ENCODE measurements around the gene BMP8A. TPM values are rescaled to one million over a fixed set of nuclear protein-coding genes. Genes with fewer than 3 reads are reported as not detected.
"Not testable (repeated sequence)": the region's sequence is repeated elsewhere in the genome, so short reads cannot be mapped to it uniquely, and the experiment has no call there.

BMP8A gene
- total and polyA plus RNA-seq, 4 donors, result 3.0 to 5.0 (median 4.1) TPM

GRCh38 chr1:39458991-39459390, 32.4 kb upstream of the BMP8A start:
- DNase-seq (ENCODE audit: low read depth in 4 of 6, low spot score in 6 of 6), result no peak
- Histone ChIP-seq H3K27me3 (ENCODE audit: control insufficient read depth, insufficient read depth, low read length) (no peaks in the 10 kb centered on the region), H3K36me3 (ENCODE audit: control insufficient read depth, insufficient read depth, low read length) (peaks cover 81% of the 10 kb centered on the region), H3K4me1 (ENCODE audit: control insufficient read depth, insufficient read depth, low read length) (no peaks in the 10 kb centered on the region), H3K27ac (ENCODE audit: low read depth, low read length) (no peak overlapping the region), H3K9me3 (ENCODE audit: control insufficient read depth, insufficient read depth, low read length) (no peaks in the 10 kb centered on the region), H3K4me3 (ENCODE audit: low read depth, low read length) (no peak overlapping the region)
- WGBS (ENCODE audit: insufficient coverage), result 80% methylated on average over 1 of the region's 4 CpGs

GRCh38 chr1:39462074-39462473, 29.4 kb upstream of the BMP8A start:
- H3K9me3 ChIP-seq (ENCODE audit: control insufficient read depth, insufficient read depth, low read length), result no peaks in the 10 kb centered on the region
- H3K36me3 ChIP-seq (ENCODE audit: control insufficient read depth, insufficient read depth, low read length), result peaks cover 67% of the 10 kb centered on the region
- no peak overlapping the region for H3K27ac ChIP-seq (ENCODE audit: low read depth, low read length)
- WGBS (ENCODE audit: insufficient coverage), result 57% methylated on average over 1 of the region's 1 CpG
- no peaks in the 10 kb centered on the region for H3K27me3 ChIP-seq (ENCODE audit: control insufficient read depth, insufficient read depth, low read length)
- H3K4me3 ChIP-seq (ENCODE audit: low read depth, low read length), result no peak overlapping the region
- DNase-seq (ENCODE audit: low read depth in 4 of 6, low spot score in 6 of 6), result no peak
- H3K4me1 ChIP-seq (ENCODE audit: control insufficient read depth, insufficient read depth, low read length), result no peaks in the 10 kb centered on the region

GRCh38 chr1:39466413-39467107, 24.9 kb upstream of the BMP8A start:
- H3K27ac ChIP-seq (ENCODE audit: low read depth, low read length), result no peak overlapping the region
- no peaks in the 10 kb centered on the region for H3K9me3 ChIP-seq (ENCODE audit: control insufficient read depth, insufficient read depth, low read length)
- no peaks in the 10 kb centered on the region for H3K27me3 ChIP-seq (ENCODE audit: control insufficient read depth, insufficient read depth, low read length)
- no peaks in the 10 kb centered on the region for H3K4me1 ChIP-seq (ENCODE audit: control insufficient read depth, insufficient read depth, low read length)
- DNase-seq (ENCODE audit: low read depth in 4 of 6, low spot score in 6 of 6), result no peak
- WGBS (ENCODE audit: insufficient coverage), result 95% methylated on average over 3 of the region's 3 CpGs
- peaks cover 55% of the 10 kb centered on the region for H3K36me3 ChIP-seq (ENCODE audit: control insufficient read depth, insufficient read depth, low read length)
- no peak overlapping the region for H3K4me3 ChIP-seq (ENCODE audit: low read depth, low read length)

GRCh38 chr1:39467108-39467720, 24.2 kb upstream of the BMP8A start:
- not testable (repeated sequence) for H3K4me1 ChIP-seq (ENCODE audit: control insufficient read depth, insufficient read depth, low read length); H3K27me3 ChIP-seq (ENCODE audit: control insufficient read depth, insufficient read depth, low read length); DNase-seq (ENCODE audit: low read depth in 4 of 6, low spot score in 6 of 6); H3K4me3 ChIP-seq (ENCODE audit: low read depth, low read length); H3K27ac ChIP-seq (ENCODE audit: low read depth, low read length); H3K9me3 ChIP-seq (ENCODE audit: control insufficient read depth, insufficient read depth, low read length)
- 100% methylated on average over 2 of the region's 16 CpGs for WGBS (ENCODE audit: insufficient coverage)
- peaks cover 50% of the 10 kb centered on the region for H3K36me3 ChIP-seq (ENCODE audit: control insufficient read depth, insufficient read depth, low read length)

- peaks cover 36% of the 10 kb centered on the region for H3K36me3 ChIP-seq (ENCODE audit: control insufficient read depth, insufficient read depth, low read length)
- DNase-seq (ENCODE audit: low read depth in 4 of 6, low spot score in 6 of 6), result no peak
- 96% methylated on average over 3 of the region's 3 CpGs for WGBS (ENCODE audit: insufficient coverage)
Observed at GRCh38 chr1:39469150-39469549, 22.3 kb upstream of the BMP8A start.

GRCh38 chr1:39470040-39470439, 21.4 kb upstream of the BMP8A start:
- no peaks in the 10 kb centered on the region for H3K27me3 ChIP-seq (ENCODE audit: control insufficient read depth, insufficient read depth, low read length)
- no peaks in the 10 kb centered on the region for H3K4me1 ChIP-seq (ENCODE audit: control insufficient read depth, insufficient read depth, low read length)
- H3K27ac ChIP-seq (ENCODE audit: low read depth, low read length), result no peak overlapping the region
- H3K36me3 ChIP-seq (ENCODE audit: control insufficient read depth, insufficient read depth, low read length), result peaks cover 32% of the 10 kb centered on the region
- no peak for DNase-seq (ENCODE audit: low read depth in 4 of 6, low spot score in 6 of 6)
- no peak overlapping the region for H3K4me3 ChIP-seq (ENCODE audit: low read depth, low read length)
- no peaks in the 10 kb centered on the region for H3K9me3 ChIP-seq (ENCODE audit: control insufficient read depth, insufficient read depth, low read length)

More at GRCh38 chr1:39469150-39469549, 22.3 kb upstream of the BMP8A start:
- Histone ChIP-seq H3K27me3 (ENCODE audit: control insufficient read depth, insufficient read depth, low read length) (no peaks in the 10 kb centered on the region), H3K9me3 (ENCODE audit: control insufficient read depth, insufficient read depth, low read length) (no peaks in the 10 kb centered on the region), H3K27ac (ENCODE audit: low read depth, low read length) (no peak overlapping the region), H3K4me1 (ENCODE audit: control insufficient read depth, insufficient read depth, low read length) (no peaks in the 10 kb centered on the region), H3K4me3 (ENCODE audit: low read depth, low read length) (no peak overlapping the region)

GRCh38 chr1:39472826-39473225, 18.6 kb upstream of the BMP8A start:
- Histone ChIP-seq H3K27me3 (ENCODE audit: control insufficient read depth, insufficient read depth, low read length) (no peaks in the 10 kb centered on the region), H3K4me1 (ENCODE audit: control insufficient read depth, insufficient read depth, low read length) (no peaks in the 10 kb centered on the region), H3K36me3 (ENCODE audit: control insufficient read depth, insufficient read depth, low read length) (peaks cover 27% of the 10 kb centered on the region), H3K4me3 (ENCODE audit: low read depth, low read length) (no peak overlapping the region), H3K9me3 (ENCODE audit: control insufficient read depth, insufficient read depth, low read length) (no peaks in the 10 kb centered on the region), H3K27ac (ENCODE audit: low read depth, low read length) (no peak overlapping the region)
- 87% methylated on average over 5 of the region's 7 CpGs for WGBS (ENCODE audit: insufficient coverage)
- DNase-seq (ENCODE audit: low read depth in 4 of 6, low spot score in 6 of 6), result no peak

GRCh38 chr1:39473324-39473723, 18.1 kb upstream of the BMP8A start:
- no peaks in the 10 kb centered on the region for H3K9me3 ChIP-seq (ENCODE audit: control insufficient read depth, insufficient read depth, low read length)
- no peaks in the 10 kb centered on the region for H3K27me3 ChIP-seq (ENCODE audit: control insufficient read depth, insufficient read depth, low read length)
- DNase-seq (ENCODE audit: low read depth in 4 of 6, low spot score in 6 of 6), result no peak
- H3K36me3 ChIP-seq (ENCODE audit: control insufficient read depth, insufficient read depth, low read length), result peaks cover 23% of the 10 kb centered on the region
- H3K4me3 ChIP-seq (ENCODE audit: low read depth, low read length), result no peak overlapping the region
- no peaks in the 10 kb centered on the region for H3K4me1 ChIP-seq (ENCODE audit: control insufficient read depth, insufficient read depth, low read length)
- no CpG with 5 or more reads among the region's 4 CpGs for WGBS (ENCODE audit: insufficient coverage)
- H3K27ac ChIP-seq (ENCODE audit: low read depth, low read length), result no peak overlapping the region

- no peaks in the 10 kb centered on the region for H3K9me3 ChIP-seq (ENCODE audit: control insufficient read depth, insufficient read depth, low read length)
- no peak overlapping the region for H3K4me3 ChIP-seq (ENCODE audit: low read depth, low read length)
- H3K4me1 ChIP-seq (ENCODE audit: control insufficient read depth, insufficient read depth, low read length), result no peaks in the 10 kb centered on the region
- 92% methylated on average over 4 of the region's 4 CpGs for WGBS (ENCODE audit: insufficient coverage)
- no peak for DNase-seq (ENCODE audit: low read depth in 4 of 6, low spot score in 6 of 6)
- H3K36me3 ChIP-seq (ENCODE audit: control insufficient read depth, insufficient read depth, low read length), result peaks cover 13% of the 10 kb centered on the region
- no peak overlapping the region for H3K27ac ChIP-seq (ENCODE audit: low read depth, low read length)
- H3K27me3 ChIP-seq (ENCODE audit: control insufficient read depth, insufficient read depth, low read length), result no peaks in the 10 kb centered on the region
Observed at GRCh38 chr1:39474810-39475209, 16.6 kb upstream of the BMP8A start.

GRCh38 chr1:39475551-39475950, 15.9 kb upstream of the BMP8A start:
- H3K27ac ChIP-seq (ENCODE audit: low read depth, low read length), result not testable (repeated sequence)
- WGBS (ENCODE audit: insufficient coverage), result 67% methylated on average over 1 of the region's 1 CpG

More at GRCh38 chr1:39475551-39475950, 15.9 kb upstream of the BMP8A start:
- H3K4me1 ChIP-seq (ENCODE audit: control insufficient read depth, insufficient read depth, low read length); H3K9me3 ChIP-seq (ENCODE audit: control insufficient read depth, insufficient read depth, low read length); DNase-seq (ENCODE audit: low read depth in 4 of 6, low spot score in 6 of 6); H3K27me3 ChIP-seq (ENCODE audit: control insufficient read depth, insufficient read depth, low read length); H3K4me3 ChIP-seq (ENCODE audit: low read depth, low read length): not testable (repeated sequence)
- peaks cover 11% of the 10 kb centered on the region for H3K36me3 ChIP-seq (ENCODE audit: control insufficient read depth, insufficient read depth, low read length)
